ENCODE results near the gene PDE3A. TPM values are rescaled to one million over a fixed set of nuclear protein-coding genes. Genes with fewer than 3 reads are reported as not detected.

Gene PDE3A
- total RNA-seq, 1 donor = 14.8 TPM

DNA sequence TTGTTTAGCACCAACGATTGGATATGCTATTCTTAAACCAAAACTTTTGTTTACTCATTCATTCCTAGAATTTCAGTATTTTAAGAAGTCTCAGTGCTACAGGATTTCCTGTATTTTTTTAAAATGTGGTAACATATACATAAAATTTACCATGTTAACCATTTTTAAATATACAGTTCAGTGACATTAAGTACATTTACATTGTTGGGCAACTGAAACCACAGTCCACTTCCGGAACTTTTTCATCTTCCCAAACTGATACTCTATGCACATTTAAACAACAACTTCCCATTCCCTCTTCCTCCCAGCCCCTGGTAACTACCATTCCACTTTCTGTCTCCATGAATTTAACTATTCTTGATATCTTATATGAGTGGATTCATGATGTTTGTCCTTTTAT is 30.3 kb downstream of the PDE3A start:
- no peak for DNase-seq (ENCODE audit: insufficient read length, low spot score, missing footprints)
- TF ChIP-seq, protein P1, sequence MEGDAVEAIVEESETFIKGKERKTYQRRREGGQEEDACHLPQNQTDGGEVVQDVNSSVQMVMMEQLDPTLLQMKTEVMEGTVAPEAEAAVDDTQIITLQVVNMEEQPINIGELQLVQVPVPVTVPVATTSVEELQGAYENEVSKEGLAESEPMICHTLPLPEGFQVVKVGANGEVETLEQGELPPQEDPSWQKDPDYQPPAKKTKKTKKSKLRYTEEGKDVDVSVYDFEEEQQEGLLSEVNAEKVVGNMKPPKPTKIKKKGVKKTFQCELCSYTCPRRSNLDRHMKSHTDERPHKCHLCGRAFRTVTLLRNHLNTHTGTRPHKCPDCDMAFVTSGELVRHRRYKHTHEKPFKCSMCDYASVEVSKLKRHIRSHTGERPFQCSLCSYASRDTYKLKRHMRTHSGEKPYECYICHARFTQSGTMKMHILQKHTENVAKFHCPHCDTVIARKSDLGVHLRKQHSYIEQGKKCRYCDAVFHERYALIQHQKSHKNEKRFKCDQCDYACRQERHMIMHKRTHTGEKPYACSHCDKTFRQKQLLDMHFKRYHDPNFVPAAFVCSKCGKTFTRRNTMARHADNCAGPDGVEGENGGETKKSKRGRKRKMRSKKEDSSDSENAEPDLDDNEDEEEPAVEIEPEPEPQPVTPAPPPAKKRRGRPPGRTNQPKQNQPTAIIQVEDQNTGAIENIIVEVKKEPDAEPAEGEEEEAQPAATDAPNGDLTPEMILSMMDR (IDR thresholded peaks at IDR 0.05; ENCODE audit: extremely low read depth, low read depth, low read length) = no peak
- no peaks in the 10 kb centered on the region for H3K4me1 ChIP-seq (ENCODE audit: insufficient read depth, low read length)
- no peak overlapping the region for H3K4me3 ChIP-seq (ENCODE audit: insufficient read depth, low read length)
- H2AFZ ChIP-seq (ENCODE audit: low read length) = no peak overlapping the region
- no peak overlapping the region for H3K4me2 ChIP-seq (ENCODE audit: insufficient read depth, low read length)
- no peaks in the 10 kb centered on the region for H3K36me3 ChIP-seq (ENCODE audit: insufficient read depth, low read length)
- H3K79me2 ChIP-seq (ENCODE audit: insufficient read depth, low read length) = peaks cover 10% of the 10 kb centered on the region
- H3K9me3 ChIP-seq (ENCODE audit: low read depth, low read length) = no peaks in the 10 kb centered on the region
- H4K20me1 ChIP-seq (ENCODE audit: insufficient read depth, low read length) = no peaks in the 10 kb centered on the region
- no peak overlapping the region for H3K27ac ChIP-seq (ENCODE audit: low read depth, low read length)
- H3K27me3 ChIP-seq (ENCODE audit: insufficient read depth, low read length) = no peaks in the 10 kb centered on the region

DNA sequence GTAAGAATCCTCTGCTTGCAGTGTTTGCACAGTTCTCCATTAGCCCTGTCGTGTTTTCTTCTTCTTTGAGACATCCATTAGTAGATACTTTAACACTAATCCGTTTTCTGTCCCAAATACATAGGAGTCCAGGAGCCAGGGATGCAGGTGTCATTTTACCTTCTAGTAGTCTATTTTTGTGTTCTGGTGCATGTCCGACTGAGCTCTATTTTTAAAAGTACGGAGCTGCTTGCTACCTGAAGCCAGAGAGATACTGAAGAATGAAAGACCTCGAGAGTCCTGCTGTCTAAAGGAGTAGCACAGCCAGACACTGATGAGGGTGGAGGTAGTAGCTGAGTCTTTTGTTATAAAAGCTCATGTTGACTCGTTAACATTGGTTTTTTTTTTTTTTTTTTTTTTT is 31.7 kb downstream of the PDE3A start:
- Histone ChIP-seq H3K9me3 (ENCODE audit: low read depth, low read length) (no peaks in the 10 kb centered on the region), H3K79me2 (ENCODE audit: insufficient read depth, low read length) (peaks cover 13% of the 10 kb centered on the region), H4K20me1 (ENCODE audit: insufficient read depth, low read length) (no peaks in the 10 kb centered on the region), H3K4me2 (ENCODE audit: insufficient read depth, low read length) (no peak overlapping the region), H3K36me3 (ENCODE audit: insufficient read depth, low read length) (no peaks in the 10 kb centered on the region), H3K4me1 (ENCODE audit: insufficient read depth, low read length) (no peaks in the 10 kb centered on the region), H2AFZ (ENCODE audit: low read length) (no peak overlapping the region), H3K27ac (ENCODE audit: low read depth, low read length) (no peak overlapping the region), H3K4me3 (ENCODE audit: insufficient read depth, low read length) (no peak overlapping the region), H3K27me3 (ENCODE audit: insufficient read depth, low read length) (no peaks in the 10 kb centered on the region)
- no peak for DNase-seq (ENCODE audit: insufficient read length, low spot score, missing footprints)
- TF ChIP-seq, protein P1 (IDR thresholded peaks at IDR 0.05; ENCODE audit: extremely low read depth, low read depth, low read length) = no peak

DNA sequence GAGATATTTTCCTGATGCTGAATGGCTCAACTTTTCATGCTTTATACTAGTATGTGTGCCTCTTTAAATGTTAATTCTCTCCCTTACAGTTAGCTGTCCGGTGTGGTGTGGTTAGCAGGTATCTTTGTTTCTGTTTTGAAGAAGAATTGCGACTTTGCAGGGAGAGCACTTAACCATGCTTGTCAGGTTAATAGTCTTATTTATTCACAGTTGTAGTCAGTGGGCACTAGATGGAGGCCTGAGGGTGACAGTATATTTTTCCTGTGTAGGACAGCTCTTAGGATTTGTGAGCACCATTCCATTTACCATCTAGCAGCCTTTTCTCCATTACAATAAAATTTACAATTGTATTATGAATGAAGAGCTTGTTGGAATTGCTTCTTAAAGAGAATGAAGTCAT is 34.9 kb downstream of the PDE3A start:
- no peaks in the 10 kb centered on the region for H3K27me3 ChIP-seq (ENCODE audit: insufficient read depth, low read length)
- H3K27ac ChIP-seq (ENCODE audit: low read depth, low read length) = no peak overlapping the region
- no peak overlapping the region for H3K4me2 ChIP-seq (ENCODE audit: insufficient read depth, low read length)
- H4K20me1 ChIP-seq (ENCODE audit: insufficient read depth, low read length) = no peaks in the 10 kb centered on the region
- H3K79me2 ChIP-seq (ENCODE audit: insufficient read depth, low read length) = peaks cover 32% of the 10 kb centered on the region
- no peaks in the 10 kb centered on the region for H3K36me3 ChIP-seq (ENCODE audit: insufficient read depth, low read length)
- no peaks in the 10 kb centered on the region for H3K9me3 ChIP-seq (ENCODE audit: low read depth, low read length)
- H3K4me3 ChIP-seq (ENCODE audit: insufficient read depth, low read length) = no peak overlapping the region
- H3K4me1 ChIP-seq (ENCODE audit: insufficient read depth, low read length) = no peaks in the 10 kb centered on the region
- H2AFZ ChIP-seq (ENCODE audit: low read length) = no peak overlapping the region
- no peak for DNase-seq (ENCODE audit: insufficient read length, low spot score, missing footprints)
- TF ChIP-seq, protein P1 (IDR thresholded peaks at IDR 0.05; ENCODE audit: extremely low read depth, low read depth, low read length) = no peak

DNA sequence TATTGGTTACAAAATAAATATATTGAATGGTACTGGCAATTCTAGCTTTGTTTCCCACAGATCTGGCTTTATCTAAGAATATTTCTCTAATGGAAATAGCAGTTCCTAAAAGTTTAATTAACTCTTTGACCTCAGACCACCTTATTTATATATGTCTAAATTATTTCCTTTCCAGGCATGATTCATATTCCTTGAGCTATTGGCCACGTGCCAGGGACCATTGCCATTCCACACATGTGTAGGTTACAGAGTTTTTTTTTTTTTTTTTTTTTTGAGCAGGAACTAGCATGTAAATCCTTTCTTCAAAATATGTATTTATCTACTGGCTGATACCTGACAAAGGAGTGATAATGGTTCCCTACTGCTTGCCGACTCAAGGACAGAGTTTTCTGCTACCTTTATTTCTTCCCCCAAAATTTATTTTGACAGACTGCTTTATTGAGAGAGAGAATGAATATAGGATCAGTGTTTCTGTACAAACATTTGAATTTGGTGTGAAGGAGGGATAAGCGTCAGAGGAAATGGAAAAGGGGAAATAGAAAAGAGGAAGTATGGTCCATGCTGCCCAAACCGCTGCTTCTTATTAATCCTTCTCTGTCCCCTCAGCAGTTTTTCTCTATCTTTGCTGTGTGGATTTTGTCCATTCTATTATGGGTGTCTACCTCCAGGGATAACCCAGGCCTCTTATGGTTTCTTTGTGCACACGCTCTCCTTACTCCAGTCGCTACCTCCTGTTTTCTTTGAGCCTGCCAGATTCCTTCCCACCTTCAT is 36.4 kb downstream of the PDE3A start:
- Histone ChIP-seq H3K27ac (ENCODE audit: low read depth, low read length) (no peak overlapping the region), H3K27me3 (ENCODE audit: insufficient read depth, low read length) (no peaks in the 10 kb centered on the region), H2AFZ (ENCODE audit: low read length) (no peak overlapping the region), H3K36me3 (ENCODE audit: insufficient read depth, low read length) (no peaks in the 10 kb centered on the region), H3K4me2 (ENCODE audit: insufficient read depth, low read length) (no peak overlapping the region), H3K4me1 (ENCODE audit: insufficient read depth, low read length) (no peaks in the 10 kb centered on the region), H3K9me3 (ENCODE audit: low read depth, low read length) (no peaks in the 10 kb centered on the region), H3K4me3 (ENCODE audit: insufficient read depth, low read length) (no peak overlapping the region), H3K79me2 (ENCODE audit: insufficient read depth, low read length) (peaks cover 35% of the 10 kb centered on the region), H4K20me1 (ENCODE audit: insufficient read depth, low read length) (no peaks in the 10 kb centered on the region)
- TF ChIP-seq, protein P1 (IDR thresholded peaks at IDR 0.05; ENCODE audit: extremely low read depth, low read depth, low read length) = no peak
- DNase-seq (ENCODE audit: insufficient read length, low spot score, missing footprints) = no peak

All from osteoblast (primary cell).